Skeletal muscle tissue (tissue), 4 donors: ENCODE results near the gene DSTYK. TPM values are rescaled to one million over a fixed set of nuclear protein-coding genes. Genes with fewer than 3 reads are reported as not detected.
A peak's percentile ranks its signal among the peaks of the same experiment; 100 is the strongest.

Experiments used
- H3K27ac ChIP-seq: one replicate; pipeline ENCODE4 v1.7.0; 2013; ENCODE audit warnings: mild to moderate bottlenecking, low read depth, low read length, inconsistent platforms
- H3K27me3 ChIP-seq, 3 donors: one replicate each; pipeline ENCODE4 v1.7.0; 2013; ENCODE audit warnings: low read length in 3 of 3; ENCODE audit not compliant: control insufficient read depth in 3 of 3, insufficient read depth in 3 of 3
- H3K36me3 ChIP-seq, 3 donors: one replicate each; pipeline ENCODE4 v1.7.0; 2013; ENCODE audit warnings: low read length in 3 of 3; ENCODE audit not compliant: control insufficient read depth in 3 of 3, insufficient read depth in 3 of 3
- H3K4me1 ChIP-seq, 3 donors: one replicate each; pipeline ENCODE4 v1.7.0; 2013; ENCODE audit warnings: low read length in 3 of 3, mild to moderate bottlenecking in 3 of 3; ENCODE audit not compliant: control insufficient read depth in 3 of 3, insufficient read depth in 3 of 3
- H3K4me3 ChIP-seq, 3 donors: one replicate each; pipeline ENCODE4 v1.7.0; 2013; ENCODE audit warnings: low read length in 3 of 3
- H3K9ac ChIP-seq, 3 donors: one replicate each; pipeline ENCODE4 v1.7.0; 2013; ENCODE audit warnings: low read length in 3 of 3, mild to moderate bottlenecking in 3 of 3, moderate library complexity in 2 of 3, low read depth in 1 of 3
- H3K9me3 ChIP-seq, 3 donors: one replicate each; pipeline ENCODE4 v1.7.0; 2013; ENCODE audit warnings: low read length in 3 of 3; ENCODE audit not compliant: control insufficient read depth in 3 of 3
- total RNA-seq: library from RNA; depleted of rRNA; stranded (reverse); fragments of >200 nt; gene quantifications from one replicate; pipeline ENCODE4 v1.2.3, GENCODE V29; 2014
- donor health status: Osteomylitis.

Gene DSTYK
- total RNA-seq, 1 donor from 2014 or later = 10.4 TPM

DNA sequence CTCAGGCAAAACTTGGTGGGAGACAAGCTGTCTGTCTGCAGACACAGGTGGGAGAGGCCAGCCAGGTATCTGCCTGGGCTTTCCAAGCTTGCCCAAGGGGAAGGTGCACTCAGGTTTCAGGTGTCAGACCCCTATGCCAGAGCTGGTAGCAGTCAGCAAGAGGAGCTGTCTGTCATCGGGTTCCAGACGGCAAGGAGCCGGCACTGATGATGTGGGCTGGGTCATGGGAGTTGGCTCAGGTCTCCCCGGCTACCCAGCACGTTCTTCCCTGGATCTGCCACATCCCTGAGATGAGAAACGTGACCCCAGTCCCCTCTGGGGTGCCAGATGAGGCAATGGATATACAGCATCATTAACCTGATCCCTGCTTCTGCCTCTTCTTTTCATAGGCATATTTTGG is 39.2 kb upstream of the DSTYK start:
- Histone ChIP-seq H3K27me3 (no peaks in the 10 kb centered on the region), H3K9me3 (no peaks in the 10 kb centered on the region), H3K27ac (peak overlapping the region; percentile 89), H3K9ac (peak overlapping the region in 2 of 3 donors; percentile 41 to 70), H3K4me3 (peak overlapping the region in 2 of 3 donors; percentile 5 to 41), H3K36me3 (peaks cover 0 to 2% (median 0%) of the 10 kb centered on the region in 3 donors), H3K4me1 (peaks cover 78 to 95% (median 88%) of the 10 kb centered on the region in 3 donors)

DNA sequence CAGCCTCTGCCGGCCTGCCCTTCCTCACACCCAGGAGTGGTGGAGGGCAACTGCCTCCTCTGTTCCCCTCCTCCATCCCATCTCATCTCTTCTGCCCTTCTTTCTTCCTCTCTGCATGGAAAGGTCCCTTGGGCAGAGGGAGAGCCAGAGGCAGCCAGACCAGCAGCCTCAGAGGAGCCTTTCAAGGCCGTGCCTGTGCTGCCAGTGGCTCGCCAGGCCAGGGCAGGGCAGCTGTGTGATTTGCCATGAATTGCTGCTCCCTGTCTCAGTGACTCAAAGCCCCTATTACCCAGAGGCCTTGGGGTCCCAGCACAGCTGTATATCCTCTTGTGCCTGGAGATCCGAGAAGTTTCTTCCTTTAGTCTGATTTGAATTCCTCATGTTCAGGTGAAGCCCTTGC is 38.1 kb upstream of the DSTYK start:
- Histone ChIP-seq H3K27me3 (no peaks in the 10 kb centered on the region), H3K4me3 (no peak overlapping the region), H3K9me3 (no peaks in the 10 kb centered on the region), H3K36me3 (peaks cover 0 to 2% (median 0%) of the 10 kb centered on the region in 3 donors), H3K9ac (peak overlapping the region; percentile 33 to 75 (median 34)), H3K27ac (peak overlapping the region; percentile 89), H3K4me1 (peaks cover 70 to 95% (median 91%) of the 10 kb centered on the region in 3 donors)

DNA sequence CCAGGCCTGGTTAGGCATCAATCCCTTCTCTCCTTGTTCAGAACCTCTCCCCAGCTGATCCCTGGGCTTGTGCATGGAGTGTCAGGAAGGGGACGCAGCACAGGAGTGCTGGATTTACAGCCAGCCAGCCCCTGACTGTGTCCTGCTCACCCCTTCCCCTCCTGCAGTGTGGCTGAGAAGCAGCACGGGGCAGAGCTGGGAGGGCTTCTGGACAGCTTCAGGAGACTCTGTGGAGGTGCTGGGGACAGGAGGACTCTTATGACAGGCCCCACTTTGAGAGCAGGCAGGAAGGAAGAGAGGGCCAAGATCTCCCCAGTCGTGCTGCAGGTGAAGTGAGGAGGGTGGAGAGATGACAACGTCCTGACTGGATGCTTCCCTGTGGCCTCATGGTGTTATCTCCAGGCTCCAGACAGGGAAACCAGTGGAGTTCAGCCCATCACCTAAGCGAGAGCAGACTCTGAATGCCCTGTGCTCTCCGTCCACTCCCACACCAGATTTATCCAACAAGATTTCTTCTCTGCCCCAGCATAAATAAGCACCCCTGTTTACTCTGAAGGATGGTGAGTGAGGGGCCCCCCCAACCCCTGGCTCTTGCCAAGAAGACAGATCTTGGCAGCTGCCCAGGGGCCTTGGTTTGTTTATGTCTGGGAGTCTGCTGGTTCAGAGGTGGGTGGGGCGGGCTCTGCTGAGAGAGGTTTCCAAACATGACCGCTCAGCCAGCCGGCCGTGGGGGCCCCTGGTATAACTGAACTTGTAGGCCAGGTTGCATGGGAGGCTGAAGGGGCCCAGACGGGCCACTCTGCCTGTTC is 37.5 kb upstream of the DSTYK start:
- Histone ChIP-seq H3K9ac (peak overlapping the region in 2 of 3 donors; percentile 34 to 75), H3K9me3 (no peaks in the 10 kb centered on the region), H3K27me3 (no peaks in the 10 kb centered on the region), H3K27ac (peak overlapping the region; percentile 89), H3K4me3 (peak overlapping the region in 1 of 3 donors; percentile 30), H3K4me1 (peaks cover 76 to 95% (median 93%) of the 10 kb centered on the region in 3 donors), H3K36me3 (peaks cover 0 to 2% (median 0%) of the 10 kb centered on the region in 3 donors)

DNA sequence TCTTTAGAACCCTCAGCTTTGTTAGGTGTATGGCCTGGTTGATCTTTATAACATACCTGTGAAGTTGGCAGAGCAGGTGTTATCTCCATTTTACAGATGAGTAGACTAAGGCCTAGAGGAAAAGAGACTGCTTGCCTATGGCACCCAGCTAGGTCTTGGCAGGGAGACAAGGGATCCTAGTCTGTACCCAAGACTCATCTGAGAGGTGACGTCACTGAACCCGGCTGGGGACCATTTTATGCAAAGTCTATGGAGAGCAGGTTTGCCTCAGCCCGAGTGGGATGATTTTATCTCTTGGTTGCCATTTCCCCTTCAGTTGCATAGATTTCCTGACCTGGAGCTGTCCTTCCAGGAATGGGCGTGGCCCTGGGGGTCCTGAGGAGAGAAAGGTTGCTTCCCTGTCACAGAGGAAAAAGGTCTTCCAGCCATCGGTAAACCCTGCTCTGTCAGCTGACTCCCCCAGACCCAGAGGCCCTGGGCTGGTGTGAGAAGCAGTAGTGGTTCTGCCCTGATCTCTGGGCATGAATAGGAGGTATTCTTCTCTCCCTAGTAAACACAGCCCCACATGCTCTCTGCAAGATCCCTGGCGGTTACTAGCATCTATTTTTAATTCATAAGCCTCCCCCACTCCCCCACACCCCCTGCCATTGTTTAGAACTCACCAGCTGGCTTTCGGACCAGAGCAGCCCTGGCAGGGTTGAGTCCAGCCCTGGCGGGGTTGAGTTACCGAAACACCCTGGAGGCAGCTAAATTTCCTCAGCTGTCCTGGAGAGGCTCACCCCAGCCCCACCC is 35.8 kb upstream of the DSTYK start:
- Histone ChIP-seq H3K27ac (peak overlapping the region; percentile 89), H3K9ac (peak overlapping the region; percentile 60 to 85 (median 64)), H3K9me3 (no peaks in the 10 kb centered on the region), H3K4me3 (peak overlapping the region; percentile 11 to 52 (median 44)), H3K4me1 (peaks cover 78 to 98% (median 93%) of the 10 kb centered on the region in 3 donors), H3K36me3 (peaks cover 0 to 3% (median 1%) of the 10 kb centered on the region in 3 donors), H3K27me3 (no peaks in the 10 kb centered on the region)

DNA sequence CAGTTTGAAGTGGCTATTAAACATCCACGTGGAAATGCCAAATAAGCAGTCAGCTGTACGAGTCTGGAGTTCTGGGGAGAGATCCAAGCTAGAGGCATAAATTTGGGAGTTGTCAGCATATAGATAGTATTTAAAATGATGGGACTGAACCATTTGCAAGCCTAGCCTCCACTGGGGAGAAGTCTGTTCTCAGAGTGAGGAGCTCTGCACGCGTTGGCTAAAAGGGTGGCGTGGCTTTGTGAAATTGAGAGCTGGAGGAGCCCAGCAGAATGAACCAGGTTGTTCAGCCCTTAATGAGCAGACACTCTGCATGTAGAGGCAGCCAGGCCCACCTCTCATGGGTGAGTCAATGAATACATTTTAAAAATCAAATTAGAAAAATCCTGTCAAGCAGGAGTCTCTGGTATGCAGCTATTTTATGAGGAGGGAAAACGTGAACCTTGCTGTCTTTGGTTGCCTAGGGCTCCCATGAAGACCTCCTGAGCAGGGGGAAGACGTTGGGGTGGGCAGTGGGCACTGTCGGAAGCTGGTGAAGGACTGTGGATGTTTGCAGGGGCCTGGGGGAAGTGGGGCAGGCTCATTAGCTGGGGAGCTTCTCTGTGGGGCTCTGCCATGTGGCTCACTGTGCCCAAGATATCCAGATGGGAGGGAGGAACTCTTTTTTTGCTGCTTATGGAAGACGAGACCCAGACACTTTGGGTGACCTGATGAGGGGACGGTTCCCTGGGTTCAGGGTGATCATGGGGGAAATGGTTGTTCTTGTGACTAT is 35.0 kb upstream of the DSTYK start:
- H3K4me1 ChIP-seq = peaks cover 78 to 98% (median 92%) of the 10 kb centered on the region in 3 donors
- peak overlapping the region in 1 of 3 donors; percentile 11 for H3K4me3 ChIP-seq
- peaks cover 3 to 7% (median 7%) of the 10 kb centered on the region in 3 donors for H3K36me3 ChIP-seq
- H3K9ac ChIP-seq = peak overlapping the region; percentile 18 to 85 (median 60)
- H3K27me3 ChIP-seq = no peaks in the 10 kb centered on the region
- no peaks in the 10 kb centered on the region for H3K9me3 ChIP-seq
- peak overlapping the region; percentile 89 for H3K27ac ChIP-seq

DNA sequence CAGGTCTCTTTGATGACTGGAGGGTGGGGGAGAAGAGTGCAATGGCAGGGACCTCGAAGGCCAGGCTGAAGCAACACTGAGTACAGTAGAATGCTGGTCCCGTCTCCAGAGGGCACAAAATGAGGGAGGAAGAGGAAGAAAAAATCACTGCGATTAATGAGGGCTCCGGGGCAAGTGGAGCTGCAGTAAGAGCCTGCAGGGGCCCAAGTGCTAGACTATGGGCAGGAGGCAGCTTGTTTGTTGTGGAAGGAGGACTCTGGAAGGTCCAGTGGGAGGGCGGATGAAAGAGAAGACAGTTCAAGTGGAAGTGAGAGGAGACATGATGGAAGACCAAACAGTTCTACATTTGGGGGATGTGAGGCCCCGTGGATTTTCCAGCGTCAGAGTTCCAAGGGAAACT is 33.6 kb upstream of the DSTYK start:
- Histone ChIP-seq H3K9me3 (no peaks in the 10 kb centered on the region), H3K27ac (no peak overlapping the region), H3K4me3 (no peak overlapping the region), H3K4me1 (peaks cover 79 to 98% (median 92%) of the 10 kb centered on the region in 3 donors), H3K27me3 (no peaks in the 10 kb centered on the region), H3K36me3 (peaks cover 4 to 8% (median 7%) of the 10 kb centered on the region in 3 donors), H3K9ac (peak overlapping the region in 1 of 3 donors; percentile 16)

DNA sequence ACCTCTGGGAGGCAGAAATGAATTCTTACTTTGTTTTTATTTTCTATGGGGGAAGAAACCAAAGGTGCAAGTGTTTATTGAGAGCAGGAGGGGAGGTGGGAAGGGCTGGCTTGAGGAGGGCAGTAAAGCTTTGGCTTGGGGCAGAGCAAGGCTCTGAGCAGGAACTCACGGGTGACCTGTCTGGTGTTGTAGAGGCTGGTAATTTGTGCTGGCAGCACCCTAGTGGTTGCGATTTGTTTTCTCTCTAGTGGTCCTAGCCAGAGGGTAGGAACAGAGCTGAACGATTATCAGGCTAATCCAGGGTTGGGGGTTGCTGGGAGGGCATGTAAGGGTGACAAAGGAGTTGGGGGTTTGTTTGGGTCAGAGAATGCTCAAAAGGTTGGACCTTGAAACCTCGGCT is 32.9 kb upstream of the DSTYK start:
- no peaks in the 10 kb centered on the region for H3K9me3 ChIP-seq
- H3K4me3 ChIP-seq = no peak overlapping the region
- H3K27ac ChIP-seq = peak overlapping the region; percentile 28
- no peaks in the 10 kb centered on the region for H3K27me3 ChIP-seq
- H3K9ac ChIP-seq = peak overlapping the region in 2 of 3 donors; percentile 19 to 23
- H3K36me3 ChIP-seq = peaks cover 4 to 8% (median 7%) of the 10 kb centered on the region in 3 donors
- H3K4me1 ChIP-seq = peaks cover 79 to 98% (median 92%) of the 10 kb centered on the region in 3 donors

DNA sequence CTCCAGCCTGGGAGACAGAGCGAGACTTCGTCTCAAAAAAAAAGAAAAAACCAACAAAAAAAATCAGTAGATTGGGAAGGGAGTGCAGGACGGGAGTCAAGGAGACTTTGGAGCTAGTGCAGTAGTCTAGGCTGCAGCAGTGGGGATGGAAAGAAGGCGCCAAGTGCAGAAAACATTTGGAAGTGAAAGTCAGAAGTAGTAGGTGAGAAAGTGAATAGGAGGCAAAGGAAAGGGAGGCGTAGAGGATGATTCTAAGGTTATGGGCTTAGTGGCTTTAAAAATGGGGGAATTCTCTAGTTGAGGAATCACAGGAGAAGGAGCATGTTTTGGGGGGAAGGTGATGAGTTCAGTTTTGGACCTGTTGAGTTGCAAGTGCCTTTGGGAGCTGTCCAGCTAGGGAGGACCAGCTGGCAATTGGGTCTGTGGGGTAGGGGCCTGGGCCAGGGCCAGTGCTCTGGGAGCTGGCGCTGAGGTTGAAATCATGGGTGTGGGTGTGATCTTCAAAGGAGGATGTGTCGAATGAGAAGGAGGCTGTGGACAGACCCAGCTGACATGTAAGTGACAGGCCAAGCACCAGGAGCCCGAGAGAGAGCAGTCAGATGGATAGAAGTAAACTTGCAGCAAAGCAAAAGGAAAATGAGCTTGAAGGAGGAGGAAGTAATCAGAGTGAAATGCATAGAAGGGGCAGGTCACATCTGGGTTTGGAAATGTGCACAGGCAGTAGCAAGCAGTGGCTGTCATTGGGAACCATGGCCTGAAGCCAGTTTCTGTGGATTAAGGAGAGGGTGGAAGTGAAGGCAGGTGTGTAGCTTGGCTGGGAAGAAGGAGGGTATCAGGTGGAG is 32.1 kb upstream of the DSTYK start:
- H3K36me3 ChIP-seq = peaks cover 4 to 8% (median 7%) of the 10 kb centered on the region in 3 donors
- peak overlapping the region; percentile 28 for H3K27ac ChIP-seq
- H3K9ac ChIP-seq = peak overlapping the region in 2 of 3 donors; percentile 11 to 19
- H3K27me3 ChIP-seq = no peaks in the 10 kb centered on the region
- no peak overlapping the region for H3K4me3 ChIP-seq
- no peaks in the 10 kb centered on the region for H3K9me3 ChIP-seq
- H3K4me1 ChIP-seq = peaks cover 80 to 98% (median 92%) of the 10 kb centered on the region in 3 donors
